GM10266 (cell line): Measurements from ENCODE around the gene IL26.

Experiments used
- DNase-seq: peaks from one replicate; pipeline ENCODE4 v3.0.0; 2012; ENCODE audit errors: extremely low spot score
- CTCF ChIP-seq: IDR thresholded peaks from 2 replicates; pipeline ENCODE4 v1.5.1; 2012; ENCODE audit warnings: mild to moderate bottlenecking, low read depth; ENCODE audit not compliant: control insufficient read depth, insufficient read depth; ENCODE audit errors: missing control alignments

IL26 gene

GRCh38 chr12:68156636-68157035, 69.0 kb downstream of the IL26 start:
- no peak for DNase-seq
- TF ChIP-seq CTCF = no peak

GRCh38 chr12:68154779-68155178, 70.8 kb downstream of the IL26 start:
- TF ChIP-seq CTCF = no peak
- no peak for DNase-seq
